Limb (tissue), 2 donors: ENCODE results near the gene SLC2A5.
"Not testable (repeated sequence)": the region's sequence is repeated elsewhere in the genome, so short reads cannot be mapped to it uniquely, and the experiment has no call there.

Source experiments
- DNase-seq, 2 donors: peaks; one replicate each; pipeline ENCODE4 v3.0.0-alpha.2; 2016; ENCODE audit errors: extremely low spot score in 2 of 2

SLC2A5 gene

GRCh38 chr1:9009438-9010370 is 59.7 kb downstream of the SLC2A5 start:
- DNase-seq = peak in 1 of 2 donors; percentile 57

- no peak for DNase-seq
Observed at GRCh38 chr1:9008236-9008635, 61.2 kb downstream of the SLC2A5 start.

- DNase-seq = no peak
Observed at GRCh38 chr1:9006956-9007615, 62.3 kb downstream of the SLC2A5 start.

- no peak for DNase-seq
Observed at GRCh38 chr1:9005395-9005708, 64.1 kb downstream of the SLC2A5 start.

GRCh38 chr1:9004700-9005394 is 64.6 kb downstream of the SLC2A5 start:
- DNase-seq = peak; percentile 70 to 89

- DNase-seq = no peak
Observed at GRCh38 chr1:9004031-9004699, 65.3 kb downstream of the SLC2A5 start.

- not testable (repeated sequence) for DNase-seq
Observed at GRCh38 chr1:9002215-9002560, 67.2 kb downstream of the SLC2A5 start.

GRCh38 chr1:9001534-9002214 is 67.8 kb downstream of the SLC2A5 start:
- DNase-seq = not testable (repeated sequence)

- not testable (repeated sequence) for DNase-seq
Observed at GRCh38 chr1:8993962-8994675, 75.3 kb downstream of the SLC2A5 start.

- DNase-seq = no peak
Observed at GRCh38 chr1:8992936-8993687, 76.3 kb downstream of the SLC2A5 start.

- DNase-seq = no peak
Observed at GRCh38 chr1:8989821-8990220, 79.6 kb downstream of the SLC2A5 start.

- DNase-seq = no peak
Observed at GRCh38 chr1:8989061-8989460, 80.4 kb downstream of the SLC2A5 start.

GRCh38 chr1:8988618-8988967 is 80.8 kb downstream of the SLC2A5 start:
- no peak for DNase-seq

GRCh38 chr1:8987881-8988617 is 81.4 kb downstream of the SLC2A5 start:
- peak; percentile 18 to 76 for DNase-seq

- DNase-seq = no peak
Observed at GRCh38 chr1:8986814-8987190, 82.6 kb downstream of the SLC2A5 start.

GRCh38 chr1:8985915-8986813 is 83.3 kb downstream of the SLC2A5 start:
- peak in 1 of 2 donors; percentile 51 for DNase-seq
